Ishikawa (cell line): ENCODE measurements around the gene SPAG5.

Source experiments
- CEBPB ChIP-seq: IDR thresholded peaks from 2 replicates; pipeline ENCODE4 v1.6.1; 2012
- CREB1 ChIP-seq: IDR thresholded peaks from 2 replicates; pipeline ENCODE4 v1.6.1; 2012; ENCODE audit warnings: low read depth
- EGR1 ChIP-seq: IDR thresholded peaks from 2 replicates; pipeline ENCODE4 v1.6.1; 2012
- EP300 ChIP-seq: IDR thresholded peaks from 2 replicates; pipeline ENCODE4 v1.6.1; 2012; ENCODE audit warnings: borderline replicate concordance
- FOXM1 ChIP-seq: IDR thresholded peaks from 2 replicates; pipeline ENCODE4 v1.6.1; 2012; ENCODE audit warnings: low read depth, borderline replicate concordance
- NFIC ChIP-seq: IDR thresholded peaks from 2 replicates; pipeline ENCODE4 v1.6.1; 2012
- RAD21 ChIP-seq: IDR thresholded peaks from 2 replicates; pipeline ENCODE4 v1.6.1; 2012; ENCODE audit warnings: low read depth
- REST ChIP-seq: IDR thresholded peaks from 2 replicates; pipeline ENCODE4 v1.6.1; 2012; ENCODE audit warnings: low read depth, mild to moderate bottlenecking
- TAF1 ChIP-seq: IDR thresholded peaks from 2 replicates; pipeline ENCODE4 v1.6.1; 2012; ENCODE audit warnings: low read depth, mild to moderate bottlenecking
- TCF12 ChIP-seq: IDR thresholded peaks from 2 replicates; pipeline ENCODE4 v1.6.1; 2012; ENCODE audit warnings: low read depth
- TEAD4 ChIP-seq: IDR thresholded peaks from 2 replicates; pipeline ENCODE4 v1.6.1; 2012
- YY1 ChIP-seq: IDR thresholded peaks from 2 replicates; pipeline ENCODE4 v1.6.1; 2012; ENCODE audit warnings: low read depth
- ZBTB7A ChIP-seq: IDR thresholded peaks from 2 replicates; pipeline ENCODE4 v1.6.1; 2012; ENCODE audit warnings: low read depth
- TF ChIP-seq, protein P1 (sequence below): IDR thresholded peaks from 2 replicates; pipeline ENCODE4 v1.6.1; 2012
- TF ChIP-seq, protein P2 (sequence below): IDR thresholded peaks from 2 replicates; pipeline ENCODE4 v1.6.1; 2012

The SPAG5 gene

GRCh38 chr17:28610376-28610775 is 11.6 kb upstream of the SPAG5 start:
- no peak for TF ChIP-seq EGR1
- TF ChIP-seq YY1: no peak
- TF ChIP-seq ZBTB7A: no peak
- TF ChIP-seq TAF1: no peak
- no peak for TF ChIP-seq CEBPB
- TF ChIP-seq, protein P1, sequence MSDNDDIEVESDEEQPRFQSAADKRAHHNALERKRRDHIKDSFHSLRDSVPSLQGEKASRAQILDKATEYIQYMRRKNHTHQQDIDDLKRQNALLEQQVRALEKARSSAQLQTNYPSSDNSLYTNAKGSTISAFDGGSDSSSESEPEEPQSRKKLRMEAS: no peak
- no peak for TF ChIP-seq REST
- no peak for TF ChIP-seq TEAD4
- TF ChIP-seq NFIC: no peak
- TF ChIP-seq TCF12: no peak
- TF ChIP-seq EP300: no peak
- no peak for TF ChIP-seq FOXM1
- TF ChIP-seq RAD21: no peak

DNA sequence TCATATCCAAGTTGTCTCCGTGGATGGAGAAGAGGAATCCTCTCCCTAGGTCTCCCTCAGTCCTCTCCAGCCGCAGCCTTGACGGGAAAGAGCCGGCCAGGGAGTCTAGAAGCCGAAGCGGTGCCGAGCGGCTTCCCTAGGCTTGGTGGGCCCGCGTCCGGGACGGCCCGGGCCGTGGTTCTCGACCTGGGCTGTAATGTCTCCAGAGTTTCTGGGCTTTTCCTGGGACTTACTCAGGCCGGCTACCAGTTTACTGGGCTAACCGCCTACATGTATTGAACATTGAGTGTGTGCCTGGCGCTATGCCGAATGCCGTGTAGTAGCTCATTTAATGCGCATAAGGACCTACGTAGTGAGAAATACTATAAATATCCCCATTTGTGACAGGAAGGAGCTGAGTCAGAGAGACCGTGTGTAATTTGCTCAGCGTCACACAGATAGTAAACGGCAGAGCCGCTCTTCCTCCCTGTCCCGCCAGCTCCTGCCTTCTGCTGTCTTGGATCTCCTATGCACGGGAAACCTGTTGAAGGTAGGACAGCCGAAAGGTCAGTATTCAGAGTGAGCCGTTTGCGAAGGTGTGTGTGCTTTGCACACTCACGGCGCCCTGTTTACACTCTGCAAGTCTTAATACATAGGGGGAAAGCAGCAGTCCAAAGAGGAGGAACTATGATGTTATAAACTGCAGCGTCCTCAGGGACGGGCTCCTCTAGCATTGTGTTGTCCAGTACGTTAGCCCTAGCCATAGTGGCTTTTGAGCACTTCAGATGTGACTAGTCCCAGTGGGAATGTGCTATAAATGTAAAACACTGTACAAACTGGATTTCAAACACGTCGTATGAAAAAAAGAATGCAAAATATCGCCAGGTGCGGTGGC is 723 bp upstream of the SPAG5 start:
- no peak for TF ChIP-seq YY1
- TF ChIP-seq NFIC: no peak
- no peak for TF ChIP-seq TCF12
- no peak for TF ChIP-seq ZBTB7A

DNA sequence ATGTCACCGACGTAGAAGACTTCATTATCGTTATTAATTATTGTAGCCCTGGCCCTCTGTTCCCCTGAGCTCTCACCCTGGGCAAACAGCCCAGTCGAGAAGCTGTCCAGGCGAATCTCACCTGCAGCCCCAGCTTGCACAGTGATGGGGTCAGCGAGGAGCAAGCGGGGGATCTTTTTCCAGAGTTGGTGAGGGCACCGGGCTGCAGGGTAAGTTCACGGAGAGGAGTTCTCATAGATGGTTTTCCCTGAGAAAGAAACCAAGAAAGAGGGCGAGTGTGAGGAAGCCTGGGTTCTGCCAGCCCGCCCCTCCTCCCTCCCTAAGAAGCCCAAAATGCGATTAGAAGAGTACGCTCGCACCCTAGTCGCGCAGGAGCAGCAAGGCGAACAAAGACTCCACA is 436 bp downstream of the SPAG5 start:
- TF ChIP-seq NFIC: no peak
- TF ChIP-seq TCF12: peak; percentile 21; the same call in 1 of the 2 replicates
- TF ChIP-seq CREB1: no peak
- no peak for TF ChIP-seq REST
- TF ChIP-seq FOXM1: no peak
- TF ChIP-seq EP300: no peak

DNA sequence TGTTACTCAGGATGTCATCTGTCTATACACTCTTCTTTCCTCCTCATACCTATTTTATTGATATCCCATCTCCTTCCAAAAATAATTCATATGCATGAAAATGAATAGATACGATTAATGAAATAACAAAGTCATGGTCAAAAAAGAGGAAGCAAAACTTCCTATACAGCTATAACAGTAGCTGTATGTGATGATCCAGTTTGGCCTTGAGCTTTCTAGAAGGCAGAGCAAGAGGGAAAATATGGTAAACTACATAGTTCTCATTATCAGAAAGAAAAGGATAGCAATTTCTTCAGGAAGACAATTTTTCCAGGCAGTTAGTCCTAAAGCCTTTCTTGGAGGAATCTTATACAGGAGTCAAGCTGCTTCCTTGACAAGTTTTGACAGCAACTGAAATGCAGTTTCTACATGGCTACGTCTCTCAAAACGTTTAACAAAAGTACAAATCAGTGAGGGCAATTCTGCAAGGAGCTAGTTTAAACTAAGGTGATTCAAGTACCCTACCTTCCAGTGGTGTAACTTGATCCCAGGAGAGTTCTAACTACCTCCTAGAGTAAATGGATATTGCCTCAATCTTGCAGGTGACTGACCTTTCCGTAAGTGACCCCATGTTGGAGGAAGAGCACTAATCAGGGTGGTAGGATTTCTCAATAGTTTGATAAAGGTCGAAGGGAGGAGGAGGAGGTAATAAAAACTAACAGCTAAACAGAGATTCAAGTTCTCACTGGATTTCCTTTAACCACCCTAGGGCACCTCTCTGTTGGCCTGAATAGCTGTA is 1.0 kb downstream of the SPAG5 start:
- 0 out of 2 replicates have a peak, but pooled peaks have one; percentile 20 for TF ChIP-seq CEBPB
- TF ChIP-seq RAD21: no peak

DNA sequence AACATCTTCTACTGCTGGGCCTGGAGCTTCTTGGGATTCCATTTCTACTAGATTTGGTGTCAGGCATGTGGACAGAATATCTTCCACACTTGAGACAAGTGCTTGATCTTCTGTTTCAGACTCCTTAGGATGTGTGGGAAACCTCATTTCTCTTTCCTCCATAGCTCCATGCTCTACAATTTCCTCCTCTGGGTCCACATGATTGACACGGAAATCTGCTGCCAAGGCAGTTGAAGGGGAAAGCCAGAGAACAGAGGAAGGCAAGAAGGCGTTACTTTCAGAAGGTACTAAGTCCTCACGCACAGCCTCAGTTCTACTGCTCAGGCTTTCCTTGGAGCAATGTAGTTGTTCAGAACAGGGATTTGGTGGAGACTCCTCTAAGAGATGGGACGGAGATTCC is 6.6 kb downstream of the SPAG5 start:
- TF ChIP-seq TCF12 (no peak), ZBTB7A (no peak), YY1 (no peak), RAD21 (no peak)
- TF ChIP-seq, protein P2, sequence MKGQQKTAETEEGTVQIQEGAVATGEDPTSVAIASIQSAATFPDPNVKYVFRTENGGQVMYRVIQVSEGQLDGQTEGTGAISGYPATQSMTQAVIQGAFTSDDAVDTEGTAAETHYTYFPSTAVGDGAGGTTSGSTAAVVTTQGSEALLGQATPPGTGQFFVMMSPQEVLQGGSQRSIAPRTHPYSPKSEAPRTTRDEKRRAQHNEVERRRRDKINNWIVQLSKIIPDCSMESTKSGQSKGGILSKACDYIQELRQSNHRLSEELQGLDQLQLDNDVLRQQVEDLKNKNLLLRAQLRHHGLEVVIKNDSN: no peak

DNA sequence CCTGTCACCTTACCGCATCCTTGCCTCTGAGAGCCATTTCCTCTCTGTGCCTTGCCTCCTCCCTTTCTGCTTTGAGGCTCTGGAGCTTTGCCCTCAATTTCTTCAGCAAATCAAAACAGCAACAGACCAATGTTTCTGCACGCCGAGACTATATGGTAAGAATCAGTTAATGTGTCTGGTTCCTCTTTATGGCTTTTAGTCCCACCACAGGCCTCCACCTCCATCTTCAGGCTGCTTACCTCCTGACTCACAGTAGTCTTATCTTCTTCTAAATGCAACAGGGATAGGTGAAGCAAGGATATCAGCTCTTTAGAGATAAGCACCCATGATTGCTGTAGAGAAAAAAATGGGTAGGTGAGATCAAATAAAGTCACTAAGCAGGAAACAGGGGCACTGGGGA is 13.0 kb downstream of the SPAG5 start:
- no peak for TF ChIP-seq CREB1
- TF ChIP-seq, protein P1: no peak
- no peak for TF ChIP-seq EGR1
- TF ChIP-seq, protein P2: no peak
- TF ChIP-seq NFIC: no peak
- TF ChIP-seq ZBTB7A: no peak
- TF ChIP-seq YY1: no peak
- TF ChIP-seq CEBPB: no peak

- TF ChIP-seq, protein P1: no peak
- TF ChIP-seq REST: no peak
- no peak for TF ChIP-seq ZBTB7A
- TF ChIP-seq, protein P2: no peak
- TF ChIP-seq EGR1: no peak
- no peak for TF ChIP-seq CEBPB
- no peak for TF ChIP-seq YY1
Measured at GRCh38 chr17:28584434-28584833, 14.4 kb downstream of the SPAG5 start.
